GM23338 (cell line): ENCODE data around the gene TMEM269. TPM values are rescaled to one million over a fixed set of nuclear protein-coding genes. Genes with fewer than 3 reads are reported as not detected.

ENCODE experiments used
- ATAC-seq: fragments of 200-7000 bp; cut with Tn5 transposase; 3 replicates; pipeline ENCODE4 v1.9.1; 2020
- DNase-seq: peaks from one replicate; pipeline ENCODE4 v3.0.0-alpha.2; 2015; ENCODE audit warnings: low spot score
- H2AFZ ChIP-seq: fragments of 200-600 bp; sonication (generic); 2 replicates; pipeline ENCODE4 v1.8.0; 2016; ENCODE audit warnings: antibody characterized with exemption, mild to moderate bottlenecking, moderate library complexity
- H3F3A ChIP-seq: fragments of 200-600 bp; sonication (generic); replicated peaks from 2 replicates; pipeline ENCODE4 v1.8.0; 2017; ENCODE audit warnings: antibody characterized with exemption, mixed run types, low read depth
- H3K27ac ChIP-seq: fragments of 200-600 bp; sonication (generic); 2 replicates; pipeline ENCODE4 v1.6.1; 2016; ENCODE audit warnings: low read depth
- H3K27me3 ChIP-seq: fragments of 200-600 bp; sonication (generic); 2 replicates; pipeline ENCODE4 v1.8.0; 2016; ENCODE audit warnings: mild to moderate bottlenecking, mixed run types, moderate library complexity; ENCODE audit not compliant: insufficient read depth
- H3K36me3 ChIP-seq: fragments of 200-600 bp; sonication (generic); 2 replicates; pipeline ENCODE4 v1.8.0; 2016; ENCODE audit warnings: mild to moderate bottlenecking; ENCODE audit not compliant: insufficient read depth
- H3K4me1 ChIP-seq: fragments of 200-600 bp; sonication (generic); 2 replicates; pipeline ENCODE4 v1.8.0; 2016; ENCODE audit warnings: mild to moderate bottlenecking, moderate library complexity; ENCODE audit not compliant: insufficient read depth
- H3K4me2 ChIP-seq: fragments of 200-600 bp; sonication (generic); 2 replicates; pipeline ENCODE4 v1.7.1; 2017; ENCODE audit warnings: mixed run types
- H3K4me3 ChIP-seq: fragments of 200-600 bp; sonication (generic); 2 replicates; pipeline ENCODE4 v1.6.1; 2016; ENCODE audit warnings: mixed run types
- H3K79me2 ChIP-seq: fragments of 200-600 bp; sonication (generic); replicated peaks from 2 replicates; pipeline ENCODE4 v1.8.0; 2017; ENCODE audit warnings: mild to moderate bottlenecking; ENCODE audit not compliant: insufficient read depth
- H3K9me2 ChIP-seq: fragments of 200-600 bp; sonication (generic); 2 replicates; pipeline ENCODE4 v1.8.0; 2017; ENCODE audit not compliant: insufficient read depth
- H4K20me1 ChIP-seq: fragments of 200-600 bp; sonication (generic); replicated peaks from 2 replicates; pipeline ENCODE4 v1.8.0; 2017; ENCODE audit warnings: mild to moderate bottlenecking; ENCODE audit not compliant: insufficient read depth
- H3K27ac Mint-ChIP-seq: 2 replicates; pipeline ENCODE4 v1.8.0; 2020; ENCODE audit warnings: inconsistent platforms, mild to moderate bottlenecking, moderate library complexity, mixed read lengths
- H3K27me3 Mint-ChIP-seq: 3 replicates; pipeline ENCODE4 v1.8.0; 2022; ENCODE audit warnings: low read depth, mild to moderate bottlenecking, moderate library complexity, mixed read lengths, inconsistent platforms; ENCODE audit not compliant: insufficient read depth, poor library complexity
- H3K36me3 Mint-ChIP-seq: 3 replicates; pipeline ENCODE4 v1.8.0; 2021; ENCODE audit warnings: low read depth, mild to moderate bottlenecking, inconsistent platforms, moderate library complexity, mixed read lengths
- H3K4me1 Mint-ChIP-seq: 3 replicates; pipeline ENCODE4 v1.8.0; 2020; ENCODE audit warnings: mild to moderate bottlenecking, inconsistent platforms, mixed read lengths
- H3K4me3 Mint-ChIP-seq: 3 replicates; pipeline ENCODE4 v1.8.0; 2021; ENCODE audit warnings: moderate library complexity, mild to moderate bottlenecking, inconsistent platforms, mixed read lengths
- H3K9me3 Mint-ChIP-seq: 3 replicates; pipeline ENCODE4 v1.8.0; 2020; ENCODE audit warnings: moderate library complexity, mild to moderate bottlenecking, inconsistent platforms, mixed read lengths
- CREB1 ChIP-seq: fragments of 250-450 bp; sonication (Bioruptor Pico); IDR thresholded peaks from 2 replicates; pipeline ENCODE4 v1.5.0; 2020; ENCODE audit warnings: low read depth, mild to moderate bottlenecking, moderate library complexity
- EZH2 ChIP-seq: fragments of 200-600 bp; sonication (generic); IDR thresholded peaks from one replicate; pipeline ENCODE4 v1.8.0; 2017; ENCODE audit warnings: antibody characterized with exemption, mild to moderate bottlenecking, low read depth; ENCODE audit not compliant: unreplicated experiment
- EZH2phosphoT487 ChIP-seq: fragments of 200-600 bp; sonication (generic); IDR thresholded peaks from one replicate; pipeline ENCODE4 v1.8.1; 2018; ENCODE audit warnings: antibody characterized with exemption; ENCODE audit not compliant: unreplicated experiment
- JUNB ChIP-seq: IDR thresholded peaks from one replicate; pipeline ENCODE4 v1.6.1; 2016; ENCODE audit warnings: antibody characterized with exemption; ENCODE audit not compliant: unreplicated experiment
- NANOG ChIP-seq: IDR thresholded peaks from 2 replicates; pipeline ENCODE4 v1.6.1; 2016; ENCODE audit warnings: antibody characterized with exemption, borderline replicate concordance
- POLR2AphosphoS5 ChIP-seq: IDR thresholded peaks from 2 replicates; pipeline ENCODE4 v1.6.1; 2016; ENCODE audit warnings: antibody characterized with exemption, low read depth
- STAT1 ChIP-seq: IDR thresholded peaks from one replicate; pipeline ENCODE4 v1.6.1; 2016; ENCODE audit warnings: antibody characterized with exemption; ENCODE audit not compliant: unreplicated experiment
- ZNF331 ChIP-seq: fragments of 250-450 bp; sonication (Bioruptor Pico); IDR thresholded peaks from 2 replicates; pipeline ENCODE4 v1.5.0; 2020; ENCODE audit warnings: low read depth, mild to moderate bottlenecking, moderate library complexity
- polyA plus RNA-seq: library from polyadenylated mRNA; unstranded; fragments of >200 nt; fragmentation: Nextera tagmentation; extraction: Ambion mirVana; gene quantifications from 2 replicates; pipeline ENCODE4 v1.2.1, GENCODE V29; 2016
- total RNA-seq: library from RNA; depleted of rRNA; stranded (reverse); fragments of >200 nt; shearing (Covaris generic); gene quantifications from 2 replicates; pipeline ENCODE4 v1.2.3, GENCODE V29; 2014
- TF ChIP-seq, protein P1 (sequence below), 2 experiments: fragments of 200-600 bp in 1 of 2; sonication (generic) in 1 of 2; conservative IDR thresholded peaks; 2 replicates each; pipeline versions ENCODE4 v1.5.1 to v1.6.1; 2016 to 2017; ENCODE audit warnings: antibody characterized with exemption in 2 of 2, low read depth in 2 of 2, mild to moderate bottlenecking in 2 of 2, moderate library complexity in 1 of 2
- TF ChIP-seq, protein P2 (sequence below): IDR thresholded peaks from one replicate; pipeline ENCODE4 v1.6.1; 2018; ENCODE audit warnings: antibody characterized with exemption; ENCODE audit not compliant: unreplicated experiment
- TF ChIP-seq, protein P3 (sequence below): fragments of 250-450 bp; sonication (Bioruptor Pico); IDR thresholded peaks from 2 replicates; pipeline ENCODE4 v1.5.0; 2020; ENCODE audit warnings: mild to moderate bottlenecking, moderate library complexity
- TF ChIP-seq, protein P4 (sequence below): IDR thresholded peaks from 2 replicates; pipeline ENCODE4 v1.6.1; 2016; ENCODE audit warnings: antibody characterized with exemption

Gene TMEM269
- total and polyA plus RNA-seq, 2 experiments from 2014 or later = 0.31 to 0.45 TPM

DNA sequence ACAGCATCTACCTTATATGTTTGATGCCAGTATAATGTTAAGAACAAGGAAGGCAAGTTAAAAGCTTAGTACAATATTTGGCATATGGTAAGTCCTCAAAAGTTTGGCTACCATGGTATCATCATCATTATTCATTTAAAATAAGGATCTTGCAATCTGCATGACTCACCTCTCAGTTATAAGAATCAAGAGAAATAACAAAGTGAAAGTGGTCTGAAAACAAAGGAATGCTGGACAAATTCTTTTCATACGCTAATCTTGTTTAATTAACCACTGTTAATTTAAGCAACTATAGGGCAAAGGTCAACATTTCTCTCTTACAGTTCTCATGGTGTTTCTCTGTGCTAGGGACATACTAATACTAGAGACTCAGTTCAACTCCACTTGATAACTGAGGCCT is 31.7 kb upstream of the TMEM269 start:
- Histone ChIP-seq H3K79me2 (no peaks in the 10 kb centered on the region), H3F3A (0 out of 2 replicates have a peak, but pooled peaks cover under 1% of the 10 kb centered on the region), H3K27ac (no peak overlapping the region), H4K20me1 (no peaks in the 10 kb centered on the region; the same call in 1 of the 2 replicates), H3K4me1 (no peaks in the 10 kb centered on the region), H2AFZ (no peak overlapping the region), H3K9me2 (no peaks in the 10 kb centered on the region; the same call in 1 of the 2 replicates), H3K4me3 (no peak overlapping the region), H3K36me3 (peaks cover 55% of the 10 kb centered on the region), H3K27me3 (no peaks in the 10 kb centered on the region), H3K4me2 (no peak overlapping the region)
- TF ChIP-seq, protein P1, sequence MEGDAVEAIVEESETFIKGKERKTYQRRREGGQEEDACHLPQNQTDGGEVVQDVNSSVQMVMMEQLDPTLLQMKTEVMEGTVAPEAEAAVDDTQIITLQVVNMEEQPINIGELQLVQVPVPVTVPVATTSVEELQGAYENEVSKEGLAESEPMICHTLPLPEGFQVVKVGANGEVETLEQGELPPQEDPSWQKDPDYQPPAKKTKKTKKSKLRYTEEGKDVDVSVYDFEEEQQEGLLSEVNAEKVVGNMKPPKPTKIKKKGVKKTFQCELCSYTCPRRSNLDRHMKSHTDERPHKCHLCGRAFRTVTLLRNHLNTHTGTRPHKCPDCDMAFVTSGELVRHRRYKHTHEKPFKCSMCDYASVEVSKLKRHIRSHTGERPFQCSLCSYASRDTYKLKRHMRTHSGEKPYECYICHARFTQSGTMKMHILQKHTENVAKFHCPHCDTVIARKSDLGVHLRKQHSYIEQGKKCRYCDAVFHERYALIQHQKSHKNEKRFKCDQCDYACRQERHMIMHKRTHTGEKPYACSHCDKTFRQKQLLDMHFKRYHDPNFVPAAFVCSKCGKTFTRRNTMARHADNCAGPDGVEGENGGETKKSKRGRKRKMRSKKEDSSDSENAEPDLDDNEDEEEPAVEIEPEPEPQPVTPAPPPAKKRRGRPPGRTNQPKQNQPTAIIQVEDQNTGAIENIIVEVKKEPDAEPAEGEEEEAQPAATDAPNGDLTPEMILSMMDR (conservative IDR thresholded peaks at IDR 0.05; ENCODE audit: low read depth in 2 of 2) = no peak
- TF ChIP-seq ZNF331 (no peak), POLR2AphosphoS5 (no peak), EZH2phosphoT487 (no peak), STAT1 (no peak), JUNB (no peak), EZH2 (no peak), CREB1 (CRISPR knock-in tag) (no peak), NANOG (no peak)
- TF ChIP-seq, protein P2, sequence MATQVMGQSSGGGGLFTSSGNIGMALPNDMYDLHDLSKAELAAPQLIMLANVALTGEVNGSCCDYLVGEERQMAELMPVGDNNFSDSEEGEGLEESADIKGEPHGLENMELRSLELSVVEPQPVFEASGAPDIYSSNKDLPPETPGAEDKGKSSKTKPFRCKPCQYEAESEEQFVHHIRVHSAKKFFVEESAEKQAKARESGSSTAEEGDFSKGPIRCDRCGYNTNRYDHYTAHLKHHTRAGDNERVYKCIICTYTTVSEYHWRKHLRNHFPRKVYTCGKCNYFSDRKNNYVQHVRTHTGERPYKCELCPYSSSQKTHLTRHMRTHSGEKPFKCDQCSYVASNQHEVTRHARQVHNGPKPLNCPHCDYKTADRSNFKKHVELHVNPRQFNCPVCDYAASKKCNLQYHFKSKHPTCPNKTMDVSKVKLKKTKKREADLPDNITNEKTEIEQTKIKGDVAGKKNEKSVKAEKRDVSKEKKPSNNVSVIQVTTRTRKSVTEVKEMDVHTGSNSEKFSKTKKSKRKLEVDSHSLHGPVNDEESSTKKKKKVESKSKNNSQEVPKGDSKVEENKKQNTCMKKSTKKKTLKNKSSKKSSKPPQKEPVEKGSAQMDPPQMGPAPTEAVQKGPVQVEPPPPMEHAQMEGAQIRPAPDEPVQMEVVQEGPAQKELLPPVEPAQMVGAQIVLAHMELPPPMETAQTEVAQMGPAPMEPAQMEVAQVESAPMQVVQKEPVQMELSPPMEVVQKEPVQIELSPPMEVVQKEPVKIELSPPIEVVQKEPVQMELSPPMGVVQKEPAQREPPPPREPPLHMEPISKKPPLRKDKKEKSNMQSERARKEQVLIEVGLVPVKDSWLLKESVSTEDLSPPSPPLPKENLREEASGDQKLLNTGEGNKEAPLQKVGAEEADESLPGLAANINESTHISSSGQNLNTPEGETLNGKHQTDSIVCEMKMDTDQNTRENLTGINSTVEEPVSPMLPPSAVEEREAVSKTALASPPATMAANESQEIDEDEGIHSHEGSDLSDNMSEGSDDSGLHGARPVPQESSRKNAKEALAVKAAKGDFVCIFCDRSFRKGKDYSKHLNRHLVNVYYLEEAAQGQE = no peak
- TF ChIP-seq, protein P3, sequence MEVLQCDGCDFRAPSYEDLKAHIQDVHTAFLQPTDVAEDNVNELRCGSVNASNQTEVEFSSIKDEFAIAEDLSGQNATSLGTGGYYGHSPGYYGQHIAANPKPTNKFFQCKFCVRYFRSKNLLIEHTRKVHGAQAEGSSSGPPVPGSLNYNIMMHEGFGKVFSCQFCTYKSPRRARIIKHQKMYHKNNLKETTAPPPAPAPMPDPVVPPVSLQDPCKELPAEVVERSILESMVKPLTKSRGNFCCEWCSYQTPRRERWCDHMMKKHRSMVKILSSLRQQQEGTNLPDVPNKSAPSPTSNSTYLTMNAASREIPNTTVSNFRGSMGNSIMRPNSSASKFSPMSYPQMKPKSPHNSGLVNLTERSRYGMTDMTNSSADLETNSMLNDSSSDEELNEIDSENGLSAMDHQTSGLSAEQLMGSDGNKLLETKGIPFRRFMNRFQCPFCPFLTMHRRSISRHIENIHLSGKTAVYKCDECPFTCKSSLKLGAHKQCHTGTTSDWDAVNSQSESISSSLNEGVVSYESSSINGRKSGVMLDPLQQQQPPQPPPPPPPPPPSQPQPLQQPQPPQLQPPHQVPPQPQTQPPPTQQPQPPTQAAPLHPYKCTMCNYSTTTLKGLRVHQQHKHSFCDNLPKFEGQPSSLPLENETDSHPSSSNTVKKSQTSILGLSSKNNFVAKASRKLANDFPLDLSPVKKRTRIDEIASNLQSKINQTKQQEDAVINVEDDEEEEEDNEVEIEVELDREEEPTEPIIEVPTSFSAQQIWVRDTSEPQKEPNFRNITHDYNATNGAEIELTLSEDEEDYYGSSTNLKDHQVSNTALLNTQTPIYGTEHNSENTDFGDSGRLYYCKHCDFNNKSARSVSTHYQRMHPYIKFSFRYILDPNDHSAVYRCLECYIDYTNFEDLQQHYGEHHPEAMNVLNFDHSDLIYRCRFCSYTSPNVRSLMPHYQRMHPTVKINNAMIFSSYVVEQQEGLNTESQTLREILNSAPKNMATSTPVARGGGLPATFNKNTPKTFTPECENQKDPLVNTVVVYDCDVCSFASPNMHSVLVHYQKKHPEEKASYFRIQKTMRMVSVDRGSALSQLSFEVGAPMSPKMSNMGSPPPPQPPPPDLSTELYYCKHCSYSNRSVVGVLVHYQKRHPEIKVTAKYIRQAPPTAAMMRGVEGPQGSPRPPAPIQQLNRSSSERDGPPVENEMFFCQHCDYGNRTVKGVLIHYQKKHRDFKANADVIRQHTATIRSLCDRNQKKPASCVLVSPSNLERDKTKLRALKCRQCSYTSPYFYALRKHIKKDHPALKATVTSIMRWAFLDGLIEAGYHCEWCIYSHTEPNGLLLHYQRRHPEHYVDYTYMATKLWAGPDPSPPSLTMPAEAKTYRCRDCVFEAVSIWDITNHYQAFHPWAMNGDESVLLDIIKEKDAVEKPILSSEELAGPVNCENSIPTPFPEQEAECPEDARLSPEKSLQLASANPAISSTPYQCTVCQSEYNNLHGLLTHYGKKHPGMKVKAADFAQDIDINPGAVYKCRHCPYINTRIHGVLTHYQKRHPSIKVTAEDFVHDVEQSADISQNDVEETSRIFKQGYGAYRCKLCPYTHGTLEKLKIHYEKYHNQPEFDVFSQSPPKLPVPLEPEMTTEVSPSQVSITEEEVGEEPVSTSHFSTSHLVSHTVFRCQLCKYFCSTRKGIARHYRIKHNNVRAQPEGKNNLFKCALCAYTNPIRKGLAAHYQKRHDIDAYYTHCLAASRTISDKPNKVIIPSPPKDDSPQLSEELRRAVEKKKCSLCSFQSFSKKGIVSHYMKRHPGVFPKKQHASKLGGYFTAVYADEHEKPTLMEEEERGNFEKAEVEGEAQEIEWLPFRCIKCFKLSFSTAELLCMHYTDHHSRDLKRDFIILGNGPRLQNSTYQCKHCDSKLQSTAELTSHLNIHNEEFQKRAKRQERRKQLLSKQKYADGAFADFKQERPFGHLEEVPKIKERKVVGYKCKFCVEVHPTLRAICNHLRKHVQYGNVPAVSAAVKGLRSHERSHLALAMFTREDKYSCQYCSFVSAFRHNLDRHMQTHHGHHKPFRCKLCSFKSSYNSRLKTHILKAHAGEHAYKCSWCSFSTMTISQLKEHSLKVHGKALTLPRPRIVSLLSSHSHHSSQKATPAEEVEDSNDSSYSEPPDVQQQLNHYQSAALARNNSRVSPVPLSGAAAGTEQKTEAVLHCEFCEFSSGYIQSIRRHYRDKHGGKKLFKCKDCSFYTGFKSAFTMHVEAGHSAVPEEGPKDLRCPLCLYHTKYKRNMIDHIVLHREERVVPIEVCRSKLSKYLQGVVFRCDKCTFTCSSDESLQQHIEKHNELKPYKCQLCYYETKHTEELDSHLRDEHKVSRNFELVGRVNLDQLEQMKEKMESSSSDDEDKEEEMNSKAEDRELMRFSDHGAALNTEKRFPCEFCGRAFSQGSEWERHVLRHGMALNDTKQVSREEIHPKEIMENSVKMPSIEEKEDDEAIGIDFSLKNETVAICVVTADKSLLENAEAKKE (CRISPR knock-in tag) = no peak
- TF ChIP-seq, protein P4, sequence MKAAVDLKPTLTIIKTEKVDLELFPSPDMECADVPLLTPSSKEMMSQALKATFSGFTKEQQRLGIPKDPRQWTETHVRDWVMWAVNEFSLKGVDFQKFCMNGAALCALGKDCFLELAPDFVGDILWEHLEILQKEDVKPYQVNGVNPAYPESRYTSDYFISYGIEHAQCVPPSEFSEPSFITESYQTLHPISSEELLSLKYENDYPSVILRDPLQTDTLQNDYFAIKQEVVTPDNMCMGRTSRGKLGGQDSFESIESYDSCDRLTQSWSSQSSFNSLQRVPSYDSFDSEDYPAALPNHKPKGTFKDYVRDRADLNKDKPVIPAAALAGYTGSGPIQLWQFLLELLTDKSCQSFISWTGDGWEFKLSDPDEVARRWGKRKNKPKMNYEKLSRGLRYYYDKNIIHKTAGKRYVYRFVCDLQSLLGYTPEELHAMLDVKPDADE = no peak
- H3K4me3 Mint-ChIP-seq = no peak overlapping the region
- H3K36me3 Mint-ChIP-seq = peaks cover 81% of the 10 kb centered on the region
- DNase-seq (no peak), ATAC-seq (no peak)
- H3K27ac Mint-ChIP-seq = no peak overlapping the region
- H3K9me3 Mint-ChIP-seq = peaks cover 18% of the 10 kb centered on the region
- peaks cover 2% of the 10 kb centered on the region for H3K4me1 Mint-ChIP-seq
- peaks cover 15% of the 10 kb centered on the region for H3K27me3 Mint-ChIP-seq
